Trophoblast cell (in vitro differentiated cells and primary cell): Measurements from ENCODE around the gene COPS9.

ENCODE experiments used
- DNase-seq, 2 donors: peaks; one replicate each; pipeline ENCODE4 v3.0.0-alpha.2; 2016
- H2AFZ ChIP-seq: 2 replicates; pipeline ENCODE4 v1.6.1; 2013; ENCODE audit warnings: low read length, moderate library complexity, mild to moderate bottlenecking; ENCODE audit not compliant: insufficient read depth, poor library complexity
- H2AK5ac ChIP-seq: 2 replicates; pipeline ENCODE4 v1.6.1; 2013; ENCODE audit warnings: mild to moderate bottlenecking, low read length
- H2BK120ac ChIP-seq: 2 replicates; pipeline ENCODE4 v1.6.1; 2013; ENCODE audit warnings: low read length, mild to moderate bottlenecking, moderate library complexity; ENCODE audit not compliant: insufficient read depth, poor library complexity
- H2BK12ac ChIP-seq: 2 replicates; pipeline ENCODE4 v1.6.1; 2013; ENCODE audit warnings: mild to moderate bottlenecking, low read length, moderate library complexity
- H2BK5ac ChIP-seq: 2 replicates; pipeline ENCODE4 v1.6.1; 2013; ENCODE audit warnings: low read length, low read depth, moderate library complexity, mild to moderate bottlenecking; ENCODE audit not compliant: poor library complexity
- H3K14ac ChIP-seq: 2 replicates; pipeline ENCODE4 v1.6.1; 2013; ENCODE audit warnings: mild to moderate bottlenecking, low read length
- H3K18ac ChIP-seq: 2 replicates; pipeline ENCODE4 v1.6.1; 2013; ENCODE audit warnings: mild to moderate bottlenecking, low read length
- H3K23ac ChIP-seq: 2 replicates; pipeline ENCODE4 v1.6.1; 2013; ENCODE audit warnings: low read length
- H3K27ac ChIP-seq: 2 replicates; pipeline ENCODE4 v1.5.1; 2013; ENCODE audit warnings: low read depth, mild to moderate bottlenecking, inconsistent platforms, low read length, moderate library complexity
- H3K27me3 ChIP-seq: 2 replicates; pipeline ENCODE4 v1.6.1; 2013; ENCODE audit warnings: inconsistent platforms, mild to moderate bottlenecking, low read length, moderate library complexity; ENCODE audit not compliant: insufficient read depth
- H3K36me3 ChIP-seq, 2 experiments: 1 replicate in 1 of 2; 2 replicates in 1 of 2; pipeline ENCODE4 v1.6.1; 2013; ENCODE audit warnings: low read length in 2 of 2, mild to moderate bottlenecking in 2 of 2, moderate library complexity in 1 of 2; ENCODE audit not compliant: insufficient read depth in 2 of 2, control insufficient read depth in 1 of 2
- H3K4ac ChIP-seq: 2 replicates; pipeline ENCODE4 v1.6.1; 2013; ENCODE audit warnings: low read depth, mild to moderate bottlenecking, low read length, moderate library complexity
- H3K4me1 ChIP-seq, 2 experiments: 1 replicate in 1 of 2; 2 replicates in 1 of 2; pipeline ENCODE4 v1.6.1; 2013; ENCODE audit warnings: low read length in 2 of 2, mild to moderate bottlenecking in 2 of 2, moderate library complexity in 1 of 2; ENCODE audit not compliant: insufficient read depth in 2 of 2, control insufficient read depth in 1 of 2
- H3K4me2 ChIP-seq: 2 replicates; pipeline ENCODE4 v1.6.1; 2013; ENCODE audit warnings: inconsistent platforms, mild to moderate bottlenecking, low read length, moderate library complexity
- H3K4me3 ChIP-seq: 2 replicates; pipeline ENCODE4 v1.5.1; 2013; ENCODE audit warnings: mild to moderate bottlenecking, low read depth, low read length, inconsistent platforms
- H3K79me1 ChIP-seq: one replicate; pipeline ENCODE4 v1.6.1; 2013; ENCODE audit warnings: low read length
- H3K79me2 ChIP-seq: 2 replicates; pipeline ENCODE4 v1.6.1; 2013; ENCODE audit warnings: low read length, mild to moderate bottlenecking; ENCODE audit not compliant: control insufficient read depth, insufficient read depth, poor library complexity
- H3K9ac ChIP-seq: 2 replicates; pipeline ENCODE4 v1.6.1; 2013; ENCODE audit warnings: mild to moderate bottlenecking, low read length
- H3K9me3 ChIP-seq: 2 replicates; pipeline ENCODE4 v1.6.1; 2013; ENCODE audit warnings: low read depth, mild to moderate bottlenecking, control low read depth, inconsistent platforms, low read length; ENCODE audit not compliant: insufficient read depth
- H4K12ac ChIP-seq: 2 replicates; pipeline ENCODE4 v1.6.1; 2013; ENCODE audit warnings: low read depth, mild to moderate bottlenecking, low read length, moderate library complexity
- H4K8ac ChIP-seq: 2 replicates; pipeline ENCODE4 v1.6.1; 2013; ENCODE audit warnings: low read depth, mild to moderate bottlenecking, low read length, moderate library complexity
- H4K91ac ChIP-seq: one replicate; pipeline ENCODE4 v1.6.1; 2013; ENCODE audit warnings: low read depth, mild to moderate bottlenecking, low read length, moderate library complexity
- WGBS: extraction: QIAGEN DNeasy Blood & Tissue Kit; methylation state at CpG from one replicate; pipeline ENCODE4 v1.1.7; 2013; ENCODE audit warnings: missing lambda C conversion rate; ENCODE audit not compliant: insufficient read length, insufficient coverage; ENCODE audit errors: extremely low coverage; 5-methylcytosine and 5-hydroxymethylcytosine counted together

COPS9 gene

GRCh38 chr2:240089306-240089705 lies 46.8 kb downstream of the COPS9 start:
- Histone ChIP-seq H3K4me1 (no peaks in the 10 kb centered on the region), H3K79me2 (no peaks in the 10 kb centered on the region), H2AK5ac (no peak overlapping the region), H3K27ac (no peak overlapping the region), H2BK120ac (no peak overlapping the region), H4K91ac (no peak overlapping the region), H3K27me3 (no peaks in the 10 kb centered on the region), H3K14ac (no peak overlapping the region), H3K4ac (no peak overlapping the region), H3K79me1 (no peaks in the 10 kb centered on the region), H4K8ac (no peak overlapping the region), H3K9ac (no peak overlapping the region), H3K36me3 (no peaks in the 10 kb centered on the region), H3K9me3 (no peaks in the 10 kb centered on the region), H2BK12ac (no peak overlapping the region), H2AFZ (no peak overlapping the region), H2BK5ac (no peak overlapping the region), H3K4me2 (no peak overlapping the region), H3K23ac (no peak overlapping the region), H3K18ac (no peak overlapping the region), H3K4me3 (peak overlapping the region; percentile 33), H4K12ac (no peak overlapping the region)
- no peak for DNase-seq
- WGBS: no CpG with 5 or more reads among the region's 5 CpGs

DNA sequence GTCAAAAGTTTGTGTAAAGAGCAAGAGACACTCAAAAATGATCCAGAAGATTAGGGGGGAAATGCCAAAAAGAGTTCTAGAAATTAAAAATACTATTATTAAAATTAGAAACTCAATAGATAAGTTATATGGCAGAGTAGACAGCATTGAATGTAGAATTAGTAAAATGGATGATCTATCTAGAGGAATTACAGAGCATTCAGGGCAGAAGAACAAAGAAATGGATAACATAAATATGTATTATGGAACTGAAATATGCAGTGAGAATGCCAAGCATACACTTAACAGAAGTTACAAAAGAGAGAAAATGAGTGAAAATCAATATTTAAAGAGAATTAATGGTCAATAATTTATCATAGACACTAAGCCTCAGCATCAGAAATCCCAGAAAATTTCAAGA lies 49.5 kb downstream of the COPS9 start:
- Histone ChIP-seq H4K8ac (no peak overlapping the region), H2BK5ac (no peak overlapping the region), H2BK120ac (no peak overlapping the region), H3K9me3 (no peaks in the 10 kb centered on the region), H3K4me2 (no peak overlapping the region), H3K27me3 (no peaks in the 10 kb centered on the region), H4K91ac (no peak overlapping the region), H3K4ac (no peak overlapping the region), H3K79me2 (no peaks in the 10 kb centered on the region), H2AFZ (no peak overlapping the region), H2BK12ac (no peak overlapping the region), H3K14ac (no peak overlapping the region), H3K36me3 (no peaks in the 10 kb centered on the region), H2AK5ac (no peak overlapping the region), H3K9ac (no peak overlapping the region), H4K12ac (no peak overlapping the region), H3K4me1 (no peaks in the 10 kb centered on the region), H3K79me1 (no peaks in the 10 kb centered on the region), H3K27ac (no peak overlapping the region), H3K18ac (no peak overlapping the region), H3K4me3 (no peak overlapping the region), H3K23ac (no peak overlapping the region)
- DNase-seq: no peak
